OCI-LY3 (cell line): Measurements from ENCODE around the gene NOTCH3.

Experiments used
- H2AFZ ChIP-seq: fragments of 200-600, 300-600 bp; shearing (Covaris generic); 2 replicates; pipeline ENCODE4 v1.6.0; 2014; ENCODE audit warnings: antibody characterized with exemption, low read depth, low read length
- H3K27ac ChIP-seq: fragments of 200-600, 300-600 bp; sonication (generic); 2 replicates; pipeline ENCODE4 v1.5.1; 2014; ENCODE audit warnings: mild to moderate bottlenecking, low read length, moderate library complexity, mixed read lengths
- H3K27me3 ChIP-seq: fragments of 200-600, 300-600 bp; sonication (generic); 2 replicates; pipeline ENCODE4 v1.6.1; 2014; ENCODE audit warnings: low read depth, low read length, mixed read lengths
- H3K36me3 ChIP-seq: fragments of 200-600, 300-600 bp; sonication (generic); replicated peaks from 2 replicates; pipeline ENCODE3; 2014; ENCODE audit warnings: low read depth, low read length, mixed read lengths
- H3K4me1 ChIP-seq: fragments of 300-600, 200-600 bp; sonication (generic); 2 replicates; pipeline ENCODE4 v1.6.1; 2014; ENCODE audit warnings: low read length, mixed read lengths
- H3K4me2 ChIP-seq: fragments of 200-600, 300-600 bp; sonication (generic); 2 replicates; pipeline ENCODE4 v1.6.1; 2014; ENCODE audit warnings: low read length, mixed read lengths
- H3K4me3 ChIP-seq: fragments of 300-600, 200-600 bp; sonication (generic); 2 replicates; pipeline ENCODE4 v1.5.1; 2014; ENCODE audit warnings: antibody characterized with exemption, mild to moderate bottlenecking, low read length, moderate library complexity
- H3K79me2 ChIP-seq: fragments of 300-600, 200-600 bp; shearing (Covaris generic); 2 replicates; pipeline ENCODE4 v1.6.1; 2014; ENCODE audit warnings: mild to moderate bottlenecking, low read length, mixed read lengths
- H3K9ac ChIP-seq: fragments of 300-600, 200-600 bp; shearing (Covaris generic); 2 replicates; pipeline ENCODE4 v1.6.0; 2014; ENCODE audit warnings: mild to moderate bottlenecking, low read length, moderate library complexity
- H3K9me3 ChIP-seq: fragments of 200-600, 300-600 bp; shearing (Covaris generic); 2 replicates; pipeline ENCODE4 v1.6.1; 2014; ENCODE audit warnings: low read length, mixed read lengths; ENCODE audit not compliant: insufficient read depth
- H4K20me1 ChIP-seq: fragments of 200-600, 300-600 bp; sonication (generic); 2 replicates; pipeline ENCODE4 v1.6.1; 2016; ENCODE audit warnings: low read length, mixed read lengths; ENCODE audit not compliant: insufficient read depth
- EZH2phosphoT487 ChIP-seq: fragments of 200-600 bp; shearing (Covaris generic); IDR thresholded peaks from 2 replicates; pipeline ENCODE4 v1.6.1; 2018; ENCODE audit warnings: antibody characterized with exemption, mixed run types, low read depth
- TF ChIP-seq, protein P1 (sequence below): fragments of 200-600, 300-600 bp; sonication (generic); IDR thresholded peaks from 2 replicates; pipeline ENCODE4 v1.5.1; 2014; ENCODE audit warnings: antibody characterized with exemption, low read length, low read depth

The NOTCH3 gene

DNA sequence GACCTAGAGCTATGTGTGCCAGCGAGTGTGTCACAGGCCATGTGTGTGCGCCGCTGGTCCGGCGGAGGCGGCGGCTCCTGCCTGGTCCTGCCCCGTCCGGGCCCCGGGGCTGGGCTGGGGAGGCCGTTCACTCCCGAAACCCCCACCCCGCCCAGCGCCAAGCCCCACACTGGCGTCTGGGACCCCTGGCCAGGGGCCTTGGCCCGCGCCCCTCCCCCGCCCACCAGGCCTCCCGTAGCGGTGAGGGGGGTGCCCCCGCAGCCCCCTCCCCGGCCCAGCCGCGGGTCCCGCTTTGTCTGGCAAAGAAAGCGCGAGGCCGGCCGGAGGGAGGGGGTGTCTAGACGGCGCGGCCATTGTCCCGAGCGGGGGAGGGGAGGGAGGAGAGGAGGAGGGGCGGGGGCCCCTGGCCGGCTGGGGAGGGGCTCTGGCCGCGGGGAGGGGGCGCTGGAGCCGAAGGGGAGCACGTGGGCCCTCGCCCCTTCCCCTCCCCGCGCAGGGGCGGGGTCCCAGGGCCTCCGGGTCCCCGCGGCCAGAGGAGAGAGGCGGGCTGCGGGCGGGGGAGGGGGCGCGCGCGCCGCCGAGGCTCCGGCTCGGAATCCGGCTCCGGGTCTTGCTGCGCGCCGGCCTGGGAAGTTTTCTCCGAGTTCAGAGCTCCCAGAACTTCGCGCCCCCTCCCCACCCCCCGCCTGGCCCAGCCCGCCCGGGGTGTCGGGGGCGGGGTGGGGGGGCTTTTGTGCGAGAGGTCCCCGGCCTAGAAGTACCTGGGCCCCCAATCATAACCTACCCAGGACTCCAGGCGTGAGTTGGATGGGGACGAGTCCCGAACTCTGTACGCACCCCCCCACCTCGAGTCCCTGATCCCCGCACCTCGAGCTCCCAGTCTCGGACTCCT is 888 bp downstream of the NOTCH3 start:
- Histone ChIP-seq H3K27ac (no peak overlapping the region), H2AFZ (no peak overlapping the region)

DNA sequence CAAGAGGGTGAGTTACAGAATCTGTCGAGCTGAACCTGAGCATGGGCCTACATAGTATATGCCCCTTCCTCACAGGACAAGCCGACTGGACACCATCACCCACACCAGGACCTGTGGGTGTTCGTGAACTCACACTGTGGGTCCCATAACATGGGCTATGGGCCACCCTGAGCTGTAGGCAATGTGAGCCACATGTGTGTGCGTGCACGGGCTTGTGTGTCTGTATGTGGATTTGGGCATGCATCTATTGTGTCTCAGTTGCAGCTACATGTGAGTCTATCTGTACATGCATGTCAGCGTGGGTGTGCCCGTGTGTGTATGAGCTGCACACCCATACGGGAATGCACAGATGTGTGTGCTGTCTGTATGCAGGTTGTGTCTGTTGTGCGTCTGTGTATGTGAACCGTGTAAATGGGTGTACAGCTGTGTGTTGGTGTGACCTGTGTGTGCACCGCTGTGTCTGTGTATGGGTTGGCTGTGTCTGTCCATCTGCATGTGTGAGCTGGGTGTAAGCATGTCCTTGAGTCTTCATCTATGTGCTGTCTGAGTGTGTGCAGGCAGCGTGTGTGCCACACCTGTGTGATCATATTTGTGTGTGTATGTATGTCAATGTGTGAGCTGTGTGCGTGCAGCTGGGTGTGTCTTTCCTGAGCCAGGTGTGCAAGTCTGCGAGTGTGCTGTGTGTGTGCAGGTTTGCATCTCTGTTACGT is 1.7 kb downstream of the NOTCH3 start:
- Histone ChIP-seq H3K4me1 (no peaks in the 10 kb centered on the region), H3K79me2 (no peaks in the 10 kb centered on the region), H4K20me1 (no peaks in the 10 kb centered on the region), H2AFZ (no peak overlapping the region), H3K27me3 (no peaks in the 10 kb centered on the region), H3K4me2 (no peak overlapping the region), H3K36me3 (no peaks in the 10 kb centered on the region), H3K4me3 (no peak overlapping the region), H3K9me3 (no peaks in the 10 kb centered on the region), H3K9ac (no peak overlapping the region), H3K27ac (no peak overlapping the region)
- TF ChIP-seq, protein P1, sequence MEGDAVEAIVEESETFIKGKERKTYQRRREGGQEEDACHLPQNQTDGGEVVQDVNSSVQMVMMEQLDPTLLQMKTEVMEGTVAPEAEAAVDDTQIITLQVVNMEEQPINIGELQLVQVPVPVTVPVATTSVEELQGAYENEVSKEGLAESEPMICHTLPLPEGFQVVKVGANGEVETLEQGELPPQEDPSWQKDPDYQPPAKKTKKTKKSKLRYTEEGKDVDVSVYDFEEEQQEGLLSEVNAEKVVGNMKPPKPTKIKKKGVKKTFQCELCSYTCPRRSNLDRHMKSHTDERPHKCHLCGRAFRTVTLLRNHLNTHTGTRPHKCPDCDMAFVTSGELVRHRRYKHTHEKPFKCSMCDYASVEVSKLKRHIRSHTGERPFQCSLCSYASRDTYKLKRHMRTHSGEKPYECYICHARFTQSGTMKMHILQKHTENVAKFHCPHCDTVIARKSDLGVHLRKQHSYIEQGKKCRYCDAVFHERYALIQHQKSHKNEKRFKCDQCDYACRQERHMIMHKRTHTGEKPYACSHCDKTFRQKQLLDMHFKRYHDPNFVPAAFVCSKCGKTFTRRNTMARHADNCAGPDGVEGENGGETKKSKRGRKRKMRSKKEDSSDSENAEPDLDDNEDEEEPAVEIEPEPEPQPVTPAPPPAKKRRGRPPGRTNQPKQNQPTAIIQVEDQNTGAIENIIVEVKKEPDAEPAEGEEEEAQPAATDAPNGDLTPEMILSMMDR = no peak
- no peak for TF ChIP-seq EZH2phosphoT487

More for the DNA sequence above, 888 bp downstream of the NOTCH3 start:
- TF ChIP-seq, protein P1 = no peak
- no peak for TF ChIP-seq EZH2phosphoT487
- Histone ChIP-seq H3K4me1 (no peaks in the 10 kb centered on the region), H3K9me3 (no peaks in the 10 kb centered on the region), H3K79me2 (no peaks in the 10 kb centered on the region), H3K4me3 (no peak overlapping the region), H3K9ac (no peak overlapping the region), H3K36me3 (no peaks in the 10 kb centered on the region), H3K27me3 (no peaks in the 10 kb centered on the region), H4K20me1 (no peaks in the 10 kb centered on the region), H3K4me2 (no peak overlapping the region)

DNA sequence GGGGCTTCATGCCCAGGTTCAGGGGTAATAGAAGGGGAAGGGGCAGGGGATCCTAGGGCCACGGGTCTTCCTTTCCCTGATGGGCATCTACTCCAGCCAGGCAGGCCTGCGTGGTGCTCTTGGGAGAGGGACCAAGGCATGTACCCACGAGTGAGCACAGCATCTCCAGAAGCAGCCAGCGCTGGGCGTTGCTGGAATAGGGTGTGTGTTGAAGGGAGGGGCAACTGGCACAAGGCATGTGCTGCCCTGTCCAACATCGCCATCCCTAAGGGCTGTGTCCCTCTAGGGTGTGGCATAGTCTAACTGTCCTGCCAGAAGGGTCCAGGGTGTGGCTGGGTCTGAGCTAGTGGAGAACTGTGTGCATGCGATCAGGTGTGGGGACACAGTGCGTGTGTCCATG is 2.9 kb downstream of the NOTCH3 start:
- no peak overlapping the region for H3K4me2 ChIP-seq
- H3K27ac ChIP-seq = no peak overlapping the region
- no peaks in the 10 kb centered on the region for H3K9me3 ChIP-seq
- no peaks in the 10 kb centered on the region for H3K27me3 ChIP-seq
- H3K9ac ChIP-seq = no peak overlapping the region
- H2AFZ ChIP-seq = no peak overlapping the region
- TF ChIP-seq, protein P1 = no peak
- TF ChIP-seq EZH2phosphoT487 = no peak
- no peak overlapping the region for H3K4me3 ChIP-seq
- no peaks in the 10 kb centered on the region for H4K20me1 ChIP-seq
- H3K36me3 ChIP-seq = no peaks in the 10 kb centered on the region
- H3K4me1 ChIP-seq = no peaks in the 10 kb centered on the region
- H3K79me2 ChIP-seq = no peaks in the 10 kb centered on the region

DNA sequence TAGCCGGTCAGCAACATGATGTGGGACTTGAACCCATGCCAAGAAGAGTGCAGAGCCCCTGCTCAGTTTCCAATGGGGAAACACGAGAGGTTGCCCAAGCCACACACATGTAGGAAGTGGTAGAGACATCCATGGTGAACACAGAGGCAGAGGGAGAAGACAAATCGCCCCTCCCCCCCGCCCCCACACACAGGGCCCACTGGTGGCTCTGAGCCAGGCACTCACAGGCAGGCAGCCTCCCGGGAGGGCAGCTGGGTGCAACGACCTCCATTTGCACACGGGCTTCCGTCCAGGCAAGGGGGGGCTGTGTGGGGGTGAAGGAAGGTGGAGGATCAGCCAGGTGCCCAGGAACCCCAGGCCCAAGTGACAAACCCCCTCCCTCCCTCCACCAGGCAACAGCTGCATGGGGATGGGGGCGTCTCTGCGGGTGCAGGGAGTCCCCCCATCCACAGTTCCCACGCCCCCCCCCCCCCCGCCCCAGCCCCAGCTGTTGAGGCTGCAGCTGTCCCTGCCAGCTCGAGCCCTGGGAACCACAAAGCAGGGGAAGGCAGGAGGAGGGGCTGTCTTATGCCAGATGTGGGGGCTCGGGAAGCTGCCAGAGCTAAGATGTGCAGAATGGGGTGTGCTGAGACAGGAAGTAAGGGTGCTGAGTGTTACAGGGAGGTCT is 3.4 kb downstream of the NOTCH3 start:
- H4K20me1 ChIP-seq = no peaks in the 10 kb centered on the region
- no peak overlapping the region for H3K9ac ChIP-seq
- no peak overlapping the region for H3K4me2 ChIP-seq
- H3K9me3 ChIP-seq = no peaks in the 10 kb centered on the region
- H3K27me3 ChIP-seq = no peaks in the 10 kb centered on the region
- H3K36me3 ChIP-seq = no peaks in the 10 kb centered on the region
- H3K79me2 ChIP-seq = no peaks in the 10 kb centered on the region
- no peak overlapping the region for H2AFZ ChIP-seq
- no peaks in the 10 kb centered on the region for H3K4me1 ChIP-seq
- TF ChIP-seq, protein P1 = no peak
- TF ChIP-seq EZH2phosphoT487 = no peak
- no peak overlapping the region for H3K4me3 ChIP-seq
- no peak overlapping the region for H3K27ac ChIP-seq
